HG03108 (cell line): ENCODE measurements around the gene CDC25B.
"Not testable (repeated sequence)": the region's sequence is repeated elsewhere in the genome, so short reads cannot be mapped to it uniquely, and the experiment has no call there.

Source experiments
- ATAC-seq: cut with Tn5 transposase; IDR thresholded peaks from one replicate; pipeline ENCODE4 v1.9.1; 2021; ENCODE audit warnings: moderate library complexity; ENCODE audit not compliant: unreplicated experiment

The CDC25B gene

GRCh38 chr20:3821996-3822395, 25.9 kb downstream of the CDC25B start:
- ATAC-seq, result no peak

GRCh38 chr20:3823881-3824280, 27.8 kb downstream of the CDC25B start:
- no peak for ATAC-seq

DNA sequence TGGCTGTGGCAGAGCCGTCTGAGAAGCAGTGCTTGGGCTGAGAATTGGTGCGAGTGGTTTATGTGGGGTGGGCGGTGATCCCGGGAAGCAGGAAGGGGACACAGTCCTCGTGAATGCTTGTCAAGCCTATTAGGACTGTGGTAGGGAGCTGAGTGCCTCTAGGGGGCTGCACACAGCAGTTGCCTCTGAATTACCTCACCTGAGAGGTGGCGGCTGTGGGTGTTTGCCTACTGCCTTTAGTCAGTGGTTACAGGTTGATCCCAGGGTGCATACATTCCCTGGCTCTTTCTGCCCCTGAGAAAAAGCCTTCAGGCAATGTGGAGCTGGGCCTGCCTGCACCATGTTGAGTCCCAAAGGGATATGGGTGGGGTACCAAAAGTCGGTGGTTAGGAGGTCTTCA, 29.4 kb downstream of the CDC25B start:
- ATAC-seq, result no peak

DNA sequence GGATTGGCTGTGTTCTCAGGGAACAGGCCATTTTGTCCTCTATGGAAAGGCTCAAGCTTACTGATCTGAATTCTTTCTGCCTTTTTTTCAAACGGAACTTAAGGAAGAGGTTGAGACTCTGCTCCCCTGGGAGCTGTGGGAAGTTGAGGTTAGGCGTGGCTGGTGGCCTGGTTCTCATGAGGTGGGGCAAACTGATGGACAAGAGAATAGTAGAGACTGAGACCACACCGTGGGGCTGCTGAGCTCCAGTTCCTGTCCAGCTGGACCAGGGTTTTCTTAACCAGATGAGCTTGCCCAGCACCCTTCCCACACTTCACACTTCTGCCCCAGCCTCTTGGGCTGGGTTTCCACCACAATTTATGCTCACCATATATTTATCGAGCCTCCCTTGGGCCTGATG, 30.3 kb downstream of the CDC25B start:
- ATAC-seq, result no peak

DNA sequence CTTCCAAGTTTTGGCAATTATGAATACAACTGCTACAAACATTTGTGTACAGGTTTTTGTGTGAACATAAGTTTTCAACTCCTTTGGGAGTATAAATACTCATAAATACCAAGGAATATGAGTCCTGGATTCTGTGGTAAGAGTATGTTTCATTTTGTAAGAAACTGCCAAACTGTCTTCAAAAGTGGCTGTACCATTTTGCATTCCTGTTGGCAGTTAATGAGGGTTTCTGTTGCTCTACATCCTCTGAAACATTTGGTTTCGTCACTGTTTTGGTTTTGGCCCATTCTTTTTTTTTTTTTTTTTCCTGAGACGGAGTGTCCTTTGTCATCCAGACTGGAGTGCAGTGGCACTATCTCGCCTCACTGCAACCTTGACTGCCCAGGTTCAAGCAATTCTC, 32.7 kb downstream of the CDC25B start:
- no peak for ATAC-seq

GRCh38 chr20:3829891-3830290, 33.8 kb downstream of the CDC25B start:
- ATAC-seq, result not testable (repeated sequence)

DNA sequence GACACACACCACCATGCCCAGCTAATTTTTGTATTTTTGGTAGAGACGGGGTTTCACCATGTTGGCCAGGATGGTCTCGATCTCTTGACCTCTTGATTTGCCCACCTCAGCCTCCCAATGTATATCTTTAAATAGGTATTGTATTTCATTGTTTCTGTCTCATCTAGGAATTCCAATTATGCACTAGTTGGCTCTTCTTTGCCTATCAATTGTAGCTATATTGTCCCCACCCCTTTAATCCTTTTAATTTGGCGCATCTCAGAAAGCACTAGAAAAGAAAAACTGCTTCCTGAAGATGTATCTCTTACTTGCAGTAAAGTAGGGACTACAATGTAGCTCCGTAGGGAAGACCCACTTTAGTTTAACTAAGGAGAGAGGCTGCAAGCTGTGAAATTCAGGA, 40.0 kb downstream of the CDC25B start:
- no peak for ATAC-seq

GRCh38 chr20:3839328-3839727, 43.2 kb downstream of the CDC25B start:
- no peak for ATAC-seq

DNA sequence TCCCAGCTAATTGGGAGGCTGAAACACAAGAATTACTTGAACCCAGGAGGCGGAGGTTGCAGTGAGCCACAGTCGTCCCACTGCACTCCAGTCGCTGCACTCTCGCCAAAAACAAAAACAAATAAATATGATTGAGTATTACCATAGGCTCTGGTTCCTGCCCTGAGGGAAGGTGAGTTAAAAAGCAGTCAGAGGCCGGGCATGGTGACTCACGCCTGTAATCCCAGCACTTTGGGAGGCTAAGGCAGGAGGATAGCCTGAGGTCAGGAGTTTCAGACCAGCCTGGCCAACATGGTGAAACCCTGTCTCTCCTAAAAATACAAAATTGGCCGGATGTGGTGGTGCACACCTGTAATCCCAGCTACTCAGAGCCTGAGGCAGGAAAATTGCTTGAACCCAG, 44.1 kb downstream of the CDC25B start:
- ATAC-seq, result not testable (repeated sequence)

GRCh38 chr20:3842348-3842930, 46.3 kb downstream of the CDC25B start:
- no peak for ATAC-seq

GRCh38 chr20:3843490-3843889, 47.4 kb downstream of the CDC25B start:
- ATAC-seq, result no peak

- ATAC-seq, result not testable (repeated sequence)
Measured at GRCh38 chr20:3843990-3844619, 48.0 kb downstream of the CDC25B start.

DNA sequence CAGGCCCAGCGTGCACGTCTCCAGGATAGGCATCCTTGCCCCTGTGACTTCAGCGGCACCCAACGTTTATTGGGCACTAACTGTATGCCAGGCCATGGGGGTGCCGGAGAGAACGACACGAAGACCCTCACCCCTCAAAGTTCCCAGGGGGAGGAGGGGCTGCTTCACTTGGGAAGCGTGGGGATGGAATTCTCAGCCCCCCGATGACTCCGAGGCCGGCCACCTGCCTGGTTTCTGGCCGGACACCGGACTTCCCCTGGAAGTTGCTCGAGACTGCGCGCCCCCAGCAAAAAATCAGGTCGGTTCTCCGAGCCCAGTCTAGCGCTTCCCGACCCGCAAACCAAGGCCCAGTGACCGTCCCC, 50.2 kb downstream of the CDC25B start:
- no peak for ATAC-seq

DNA sequence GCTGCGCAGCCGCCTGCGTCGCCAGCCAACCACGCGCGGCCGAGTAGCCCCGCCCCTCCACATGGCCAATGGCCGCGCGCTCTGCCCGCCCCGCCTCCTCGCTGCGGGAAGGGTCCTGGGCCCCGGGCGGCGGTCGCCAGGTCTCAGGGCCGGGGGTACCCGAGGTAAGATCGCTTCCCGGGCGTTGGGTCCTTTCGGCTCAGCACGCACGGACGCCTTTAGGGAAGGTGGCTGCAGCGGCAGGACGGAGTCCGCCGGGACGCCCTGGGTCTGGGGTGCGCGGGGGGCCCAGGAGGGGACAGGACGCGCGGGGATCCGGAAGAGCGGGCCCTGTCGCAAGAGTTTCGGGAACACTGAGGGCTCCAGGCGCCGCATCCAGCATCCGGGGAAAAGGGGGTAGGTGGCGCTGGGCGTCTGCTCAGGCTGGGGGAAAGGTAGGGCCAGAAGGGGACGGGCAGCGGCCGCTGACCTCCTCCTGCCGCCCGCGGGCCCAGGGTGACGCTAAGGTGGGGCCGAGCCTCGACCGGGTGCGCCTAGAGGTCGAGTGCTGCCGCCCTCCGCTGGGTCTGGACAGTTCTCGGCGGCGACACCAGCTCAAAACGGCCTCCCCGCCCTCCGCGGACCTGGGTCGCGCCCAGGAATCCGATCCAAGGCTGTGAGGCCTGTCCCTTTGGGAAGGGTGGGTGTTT, 50.8 kb downstream of the CDC25B start, which contains the start of gene MAVS:
Gene MAVS (plus strand): TSS at position 95 of the 689 bp plus-strand sequence. CDS start 7,791 bp downstream, outside the sequence.
- peak; percentile 92 for ATAC-seq

DNA sequence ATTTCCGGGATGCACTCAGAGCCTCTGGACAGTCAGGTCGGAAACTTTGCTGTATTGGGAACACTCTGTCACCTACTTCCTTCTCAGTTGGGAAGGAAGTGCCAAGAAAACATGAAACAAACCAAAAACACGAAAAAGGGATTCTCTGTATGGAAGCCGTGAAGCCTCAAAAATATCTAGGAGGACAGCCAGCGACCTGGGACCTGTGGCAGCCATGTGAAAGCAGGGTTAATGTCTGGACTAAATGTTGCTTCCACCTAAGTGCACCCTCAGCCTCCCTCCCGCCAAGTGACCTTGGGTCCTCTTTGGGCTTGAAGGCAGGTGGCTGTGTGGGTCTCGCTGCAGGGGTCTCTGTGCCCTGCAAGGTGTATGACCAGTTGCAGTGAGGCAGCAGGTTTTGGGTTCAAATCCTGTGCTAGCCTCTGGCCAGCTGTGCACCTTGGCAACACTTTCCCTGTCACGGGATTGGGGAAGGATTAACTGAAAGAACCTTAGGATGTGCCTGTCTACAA, 51.4 kb downstream of the CDC25B start:
- ATAC-seq, result no peak

DNA sequence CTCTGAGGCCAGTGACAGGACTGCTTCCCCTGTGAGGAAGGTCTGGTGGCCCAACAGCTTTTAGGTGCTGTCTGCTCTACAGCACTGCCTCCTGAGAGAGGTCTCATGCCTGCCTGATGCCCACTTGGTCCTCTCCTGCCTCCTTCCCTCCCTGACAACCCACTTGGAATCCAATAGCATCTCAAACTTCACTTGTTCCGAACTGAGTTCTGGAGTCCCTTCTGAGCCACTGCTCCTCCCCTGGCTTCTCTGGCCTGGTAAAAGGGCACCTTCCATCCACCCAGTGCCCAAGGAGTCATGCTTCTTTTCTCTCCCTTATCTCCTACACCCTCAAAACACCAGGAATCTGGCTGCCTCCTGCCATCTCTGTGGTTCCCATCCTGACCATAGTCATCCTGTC, 52.5 kb downstream of the CDC25B start:
- no peak for ATAC-seq

DNA sequence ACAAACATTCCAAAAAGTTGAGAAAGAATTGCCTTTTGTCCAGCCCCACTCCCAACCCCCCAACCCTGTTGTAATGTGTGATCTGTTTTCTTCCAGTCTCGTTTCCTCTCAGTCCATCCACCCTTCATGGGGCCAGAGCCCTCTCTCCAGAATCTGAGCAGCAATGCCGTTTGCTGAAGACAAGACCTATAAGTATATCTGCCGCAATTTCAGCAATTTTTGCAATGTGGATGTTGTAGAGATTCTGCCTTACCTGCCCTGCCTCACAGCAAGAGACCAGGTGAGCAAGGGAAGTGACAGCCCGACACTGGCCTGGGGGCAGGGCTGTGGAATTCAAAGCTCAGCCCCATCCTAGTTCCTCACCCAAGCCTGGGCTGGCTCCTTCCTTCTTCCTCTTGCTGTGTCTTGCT, 58.4 kb downstream of the CDC25B start:
- ATAC-seq, result no peak
